Neural cell (in vitro differentiated cells): ENCODE measurements around the gene SLPI.

Experiments
- CTCF ChIP-seq: fragments of 450-650 bp; IDR thresholded peaks from 2 replicates; pipeline ENCODE4 v1.5.1; 2014; ENCODE audit warnings: antibody characterized with exemption, mild to moderate bottlenecking, moderate library complexity; ENCODE audit not compliant: poor library complexity, severe bottlenecking
- EP300 ChIP-seq: fragments of 450-650 bp; conservative IDR thresholded peaks from 2 replicates; pipeline ENCODE4 v1.6.1; 2014; ENCODE audit warnings: antibody characterized with exemption, mild to moderate bottlenecking, moderate library complexity; ENCODE audit not compliant: poor library complexity, severe bottlenecking
- POLR2AphosphoS5 ChIP-seq: IDR thresholded peaks from 2 replicates; pipeline ENCODE4 v1.6.1; 2012

- TF ChIP-seq CTCF (no peak), EP300 (no peak), POLR2AphosphoS5 (no peak)
Measured at GRCh38 chr20:45212836-45213235, 41.5 kb downstream of the SLPI start.
